Activated CD8-positive, alpha-beta T cell treated with anti-CD3 and anti-CD28 coated beads, Interleukin-2, amount 10 ng/mL, durations not matched to agents 7 days and 5 days (primary cell): Measurements from ENCODE around the gene CYB5D1. TPM values are rescaled to one million over a fixed set of nuclear protein-coding genes. Genes with fewer than 3 reads are reported as not detected.

Source experiments
- ATAC-seq: fragments of 150-1000 bp; cut with Tn5 transposase; one replicate; pipeline ENCODE4 v1.10.0; 2021; ENCODE audit warnings: moderate library complexity
- CTCF ChIA-PET: fragments of 350-600 bp; sonication (Branson Sonifier 250); formaldehyde crosslinking; loops from one replicate; lab custom pipeline; 2021; ENCODE audit warnings: antibody characterized with exemption; lab: Charles Lee
- POLR2A ChIA-PET: fragments of 350-600 bp; sonication (Branson Sonifier 250); formaldehyde crosslinking; loops from one replicate; lab custom pipeline; 2021; ENCODE audit warnings: antibody characterized with exemption; lab: Charles Lee
- DNase-seq: peaks from one replicate; pipeline ENCODE4 v3.0.0-alpha.2; 2020
- H3K27ac Mint-ChIP-seq: one replicate; pipeline ENCODE4 v1.8.0; 2021; ENCODE audit warnings: mild to moderate bottlenecking, mixed read lengths
- H3K27me3 Mint-ChIP-seq: one replicate; pipeline ENCODE4 v1.8.0; 2021; ENCODE audit warnings: low read depth, mixed read lengths
- H3K36me3 Mint-ChIP-seq: one replicate; pipeline ENCODE4 v1.8.0; 2021; ENCODE audit warnings: low read depth, mixed read lengths
- H3K4me1 Mint-ChIP-seq: one replicate; pipeline ENCODE4 v1.8.0; 2021; ENCODE audit warnings: low read depth, mixed read lengths
- H3K4me3 Mint-ChIP-seq: one replicate; pipeline ENCODE4 v1.8.0; 2021; ENCODE audit warnings: mild to moderate bottlenecking, mixed read lengths
- H3K9me3 Mint-ChIP-seq: one replicate; pipeline ENCODE4 v1.8.0; 2022; ENCODE audit warnings: mixed read lengths; ENCODE audit not compliant: insufficient read depth
- total RNA-seq, 2 experiments: library from RNA; stranded (reverse); gene quantifications; one replicate each; pipeline ENCODE4 v1.2.3, GENCODE V29; 2021

The CYB5D1 gene
- total RNA-seq, 2 experiments from 2014 or later, result 9.8 to 11.2 TPM

- peaks cover 38% of the 10 kb centered on the region for H3K36me3 Mint-ChIP-seq
- peaks cover 8% of the 10 kb centered on the region for H3K4me1 Mint-ChIP-seq
- no peaks in the 10 kb centered on the region for H3K27me3 Mint-ChIP-seq
- H3K27ac Mint-ChIP-seq, result no peak overlapping the region
- H3K4me3 Mint-ChIP-seq, result no peak overlapping the region
- no peaks in the 10 kb centered on the region for H3K9me3 Mint-ChIP-seq
- ATAC-seq, result no peak
- ChIA-PET POLR2A (interaction anchor here (1.1 kb wide), 1 partner anchor 12 kb away, joined by 3 read pairs; no protein-coding TSS in a partner anchor), CTCF (interaction anchor here (1.0 to 1.2 kb wide), 2 partner anchors 26 to 100 kb away, joined by 3 to 6 read pairs; no protein-coding TSS in a partner anchor)
- no peak for DNase-seq
Measured at GRCh38 chr17:7889166-7889955, 31.6 kb downstream of the CYB5D1 start.

DNA sequence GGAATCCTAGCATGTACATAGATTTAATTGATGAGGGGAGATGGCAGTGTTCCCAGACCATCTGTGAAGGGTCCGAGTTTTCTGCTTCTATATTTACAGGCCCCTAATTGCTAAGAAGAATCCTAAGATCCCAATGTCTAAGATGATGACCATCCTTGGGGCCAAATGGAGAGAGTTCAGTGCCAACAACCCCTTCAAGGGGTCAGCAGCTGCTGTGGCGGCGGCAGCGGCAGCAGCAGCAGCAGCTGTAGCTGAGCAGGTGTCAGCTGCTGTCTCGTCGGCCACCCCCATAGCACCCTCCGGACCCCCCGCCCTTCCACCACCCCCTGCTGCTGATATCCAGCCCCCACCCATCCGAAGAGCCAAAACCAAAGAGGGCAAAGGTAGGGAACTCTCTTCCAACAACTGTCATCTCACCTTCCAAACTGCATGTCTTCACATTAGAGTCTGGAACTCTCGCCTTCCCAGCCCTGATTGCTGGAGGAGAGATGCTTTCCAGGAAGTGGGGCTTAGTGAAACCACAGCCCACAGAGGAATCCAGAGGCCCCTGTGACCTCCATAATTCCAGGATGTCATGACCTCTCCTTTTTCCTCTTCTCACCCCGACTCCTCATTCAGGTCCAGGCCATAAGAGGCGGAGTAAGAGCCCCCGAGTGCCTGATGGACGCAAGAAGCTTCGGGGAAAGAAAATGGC, 35.5 kb downstream of the CYB5D1 start:
- no peak for DNase-seq
- Mint-ChIP-seq H3K36me3 (peaks cover 70% of the 10 kb centered on the region), H3K27me3 (no peaks in the 10 kb centered on the region), H3K27ac (no peak overlapping the region), H3K4me3 (no peak overlapping the region), H3K4me1 (peaks cover 18% of the 10 kb centered on the region), H3K9me3 (no peaks in the 10 kb centered on the region)
- ChIA-PET POLR2A (no interaction called here), CTCF (interaction anchor here (1.2 to 1.8 kb wide), 2 partner anchors 24 to 36 kb away, joined by 3 to 4 read pairs; partner anchors contain the start of gene NAA38)
- no peak for ATAC-seq

DNA sequence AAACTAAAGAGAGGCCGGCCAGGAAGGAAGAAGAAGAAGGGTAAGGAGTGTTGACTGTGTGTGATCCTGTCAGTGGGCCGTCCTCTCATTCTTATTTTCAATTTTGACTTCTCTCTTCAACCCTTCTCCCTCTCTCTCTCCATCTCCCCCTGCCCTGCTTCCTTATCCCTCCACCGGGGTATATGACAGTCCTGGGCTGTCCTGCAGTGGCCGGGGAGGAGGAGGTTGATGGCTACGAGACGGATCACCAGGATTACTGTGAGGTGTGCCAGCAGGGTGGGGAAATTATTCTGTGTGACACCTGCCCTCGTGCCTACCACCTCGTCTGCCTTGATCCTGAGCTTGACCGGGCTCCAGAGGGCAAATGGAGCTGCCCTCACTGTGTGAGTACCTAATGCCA, 36.4 kb downstream of the CYB5D1 start:
- POLR2A ChIA-PET, result no interaction called here

GRCh38 chr17:7894866-7895265, 37.1 kb downstream of the CYB5D1 start:
- Mint-ChIP-seq H3K4me1 (peaks cover 18% of the 10 kb centered on the region), H3K4me3 (no peak overlapping the region), H3K27me3 (no peaks in the 10 kb centered on the region), H3K36me3 (peaks cover 81% of the 10 kb centered on the region), H3K27ac (no peak overlapping the region), H3K9me3 (no peaks in the 10 kb centered on the region)
- DNase-seq, result no peak
- no peak for ATAC-seq
- ChIA-PET CTCF (interaction anchor here (1.0 kb wide), 1 partner anchor 31 kb away, joined by 3 read pairs; no protein-coding TSS in a partner anchor), POLR2A (no interaction called here)

More for the DNA sequence above, 36.4 kb downstream of the CYB5D1 start:
- peaks cover 78% of the 10 kb centered on the region for H3K36me3 Mint-ChIP-seq
- no peaks in the 10 kb centered on the region for H3K27me3 Mint-ChIP-seq
- no peak overlapping the region for H3K4me3 Mint-ChIP-seq
- H3K9me3 Mint-ChIP-seq, result no peaks in the 10 kb centered on the region
- ATAC-seq, result no peak
- CTCF ChIA-PET, result interaction anchor here (1.0 kb wide), 1 partner anchor 31 kb away, joined by 3 read pairs; no protein-coding TSS in a partner anchor
- H3K4me1 Mint-ChIP-seq, result peaks cover 18% of the 10 kb centered on the region
- DNase-seq, result no peak
- no peak overlapping the region for H3K27ac Mint-ChIP-seq

DNA sequence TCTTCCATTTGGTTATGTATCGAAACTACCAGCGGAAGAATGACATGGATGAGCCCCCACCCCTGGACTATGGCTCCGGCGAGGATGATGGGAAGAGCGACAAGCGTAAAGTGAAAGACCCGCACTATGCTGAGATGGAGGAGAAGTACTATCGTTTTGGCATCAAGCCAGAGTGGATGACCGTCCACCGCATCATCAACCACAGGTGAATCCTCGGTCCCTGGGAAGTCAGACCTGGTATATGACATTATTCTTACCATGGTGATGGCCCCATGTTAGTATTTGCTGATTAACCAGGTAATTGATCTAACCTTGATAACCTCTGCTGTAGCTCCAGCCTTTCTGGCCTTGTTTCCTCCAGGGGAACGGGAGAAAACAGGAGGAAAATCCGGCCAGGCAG, 39.3 kb downstream of the CYB5D1 start:
- ATAC-seq, result no peak
- Mint-ChIP-seq H3K9me3 (no peaks in the 10 kb centered on the region), H3K4me1 (peaks cover 12% of the 10 kb centered on the region), H3K27ac (no peak overlapping the region), H3K27me3 (no peaks in the 10 kb centered on the region), H3K36me3 (peaks cover 82% of the 10 kb centered on the region), H3K4me3 (no peak overlapping the region)
- DNase-seq, result no peak
- POLR2A ChIA-PET, result no interaction called here
- CTCF ChIA-PET, result interaction anchor here (0.6 to 5.0 kb wide), 7 partner anchors 15 to 144 kb away, joined by 3 to 19 read pairs (median 6); partner anchors contain the start of gene RNF227

DNA sequence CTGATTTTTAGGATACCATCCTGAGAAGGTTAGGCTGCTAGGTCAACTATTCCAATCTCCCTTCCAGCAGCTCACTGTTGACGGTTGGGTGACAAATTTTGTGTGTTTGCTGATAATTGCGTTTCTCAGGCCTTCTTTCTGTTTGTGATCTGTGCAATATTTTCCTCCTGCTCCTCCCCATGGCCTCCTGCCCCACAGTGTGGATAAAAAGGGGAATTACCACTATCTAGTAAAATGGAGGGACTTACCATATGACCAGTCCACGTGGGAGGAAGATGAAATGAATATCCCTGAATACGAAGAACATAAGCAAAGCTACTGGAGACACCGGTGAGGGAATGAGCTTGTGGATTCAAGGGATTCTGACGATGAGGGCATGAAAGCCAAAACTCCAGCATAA, 40.0 kb downstream of the CYB5D1 start:
- peaks cover 85% of the 10 kb centered on the region for H3K36me3 Mint-ChIP-seq
- ATAC-seq (no peak), DNase-seq (no peak)
- ChIA-PET POLR2A (interaction anchor here (1.0 to 2.0 kb wide), 2 partner anchors 28 to 62 kb away, joined by 3 to 4 read pairs; no protein-coding TSS in a partner anchor), CTCF (interaction anchor here (0.6 to 5.0 kb wide), 13 partner anchors 15 to 160 kb away, joined by 3 to 19 read pairs (median 4); partner anchors contain the start of genes NAA38 and RNF227)
- no peak overlapping the region for H3K4me3 Mint-ChIP-seq
- peak overlapping the region; percentile 0 for H3K27ac Mint-ChIP-seq
- no peaks in the 10 kb centered on the region for H3K9me3 Mint-ChIP-seq
- H3K4me1 Mint-ChIP-seq, result peaks cover 12% of the 10 kb centered on the region
- H3K27me3 Mint-ChIP-seq, result no peaks in the 10 kb centered on the region

GRCh38 chr17:7903154-7904103, 45.6 kb downstream of the CYB5D1 start:
- Mint-ChIP-seq H3K27me3 (no peaks in the 10 kb centered on the region), H3K36me3 (peaks cover 79% of the 10 kb centered on the region), H3K27ac (no peak overlapping the region), H3K9me3 (no peaks in the 10 kb centered on the region), H3K4me3 (no peak overlapping the region), H3K4me1 (no peaks in the 10 kb centered on the region)
- ChIA-PET CTCF (interaction anchor here (0.8 to 1.5 kb wide), 4 partner anchors 14 to 138 kb away, joined by 3 read pairs; no protein-coding TSS in a partner anchor), POLR2A (no interaction called here)
- ATAC-seq (no peak), DNase-seq (no peak)

DNA sequence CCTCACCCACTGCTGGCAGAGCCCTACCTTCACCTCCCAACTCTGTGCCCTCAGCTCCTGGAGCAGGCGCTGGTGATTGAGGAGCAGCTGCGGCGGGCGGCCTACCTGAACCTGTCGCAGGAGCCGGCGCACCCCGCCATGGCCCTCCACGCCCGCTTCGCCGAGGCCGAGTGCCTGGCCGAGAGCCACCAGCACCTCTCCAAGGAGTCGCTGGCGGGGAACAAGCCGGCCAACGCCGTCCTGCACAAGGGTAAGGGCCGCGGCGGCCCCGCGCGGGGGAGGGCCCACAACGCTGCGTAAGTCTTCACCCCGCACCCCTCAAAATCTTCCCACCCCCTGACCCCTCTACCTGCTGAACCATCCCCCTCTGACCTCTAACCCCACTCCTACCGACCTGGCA, 51.3 kb downstream of the CYB5D1 start:
- ChIA-PET POLR2A (no interaction called here), CTCF (no interaction called here)
- Mint-ChIP-seq H3K9me3 (no peaks in the 10 kb centered on the region), H3K27ac (no peak overlapping the region), H3K36me3 (peaks cover 69% of the 10 kb centered on the region), H3K4me1 (peaks cover 10% of the 10 kb centered on the region), H3K27me3 (no peaks in the 10 kb centered on the region), H3K4me3 (no peak overlapping the region)
- ATAC-seq (no peak), DNase-seq (no peak)

DNA sequence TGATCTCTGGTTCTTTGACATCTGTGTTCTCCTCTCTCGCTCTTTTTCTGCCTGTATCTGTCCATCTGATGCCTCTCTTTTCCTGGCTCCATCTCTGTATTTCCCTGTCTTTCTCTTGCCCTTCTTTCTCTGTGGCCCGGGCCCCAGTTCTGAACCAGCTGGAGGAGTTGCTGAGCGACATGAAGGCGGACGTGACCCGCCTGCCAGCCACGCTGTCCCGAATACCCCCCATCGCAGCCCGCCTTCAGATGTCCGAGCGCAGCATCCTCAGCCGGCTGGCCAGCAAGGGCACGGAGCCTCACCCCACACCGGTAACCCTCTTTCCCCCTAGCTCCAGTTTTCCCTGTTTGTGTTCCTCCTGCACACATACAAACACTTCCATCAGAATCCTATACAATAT, 52.5 kb downstream of the CYB5D1 start:
- no peak for ATAC-seq
- Mint-ChIP-seq H3K4me1 (peaks cover 22% of the 10 kb centered on the region), H3K36me3 (peaks cover 58% of the 10 kb centered on the region), H3K27me3 (no peaks in the 10 kb centered on the region), H3K9me3 (no peaks in the 10 kb centered on the region), H3K27ac (no peak overlapping the region), H3K4me3 (no peak overlapping the region)
- POLR2A ChIA-PET, result interaction anchor here (0.6 kb wide), 1 partner anchor 95 kb away, joined by 3 read pairs; no protein-coding TSS in a partner anchor
- DNase-seq, result no peak
- CTCF ChIA-PET, result interaction anchor here (0.7 to 11.0 kb wide), 3 partner anchors 75 to 226 kb away, joined by 3 to 237 read pairs (median 3); no protein-coding TSS in a partner anchor

GRCh38 chr17:7910711-7911110, 52.9 kb downstream of the CYB5D1 start:
- Mint-ChIP-seq H3K4me1 (peaks cover 25% of the 10 kb centered on the region), H3K36me3 (peaks cover 54% of the 10 kb centered on the region), H3K27me3 (no peaks in the 10 kb centered on the region), H3K27ac (no peak overlapping the region), H3K4me3 (no peak overlapping the region), H3K9me3 (no peaks in the 10 kb centered on the region)
- ATAC-seq, result no peak
- ChIA-PET POLR2A (interaction anchor here (0.6 kb wide), 1 partner anchor 95 kb away, joined by 3 read pairs; no protein-coding TSS in a partner anchor), CTCF (interaction anchor here (0.7 to 11.0 kb wide), 3 partner anchors 75 to 226 kb away, joined by 3 to 237 read pairs (median 3); no protein-coding TSS in a partner anchor)
- no peak for DNase-seq
